ENCODE results near the gene TRPC4AP.

The TRPC4AP gene

DNA sequence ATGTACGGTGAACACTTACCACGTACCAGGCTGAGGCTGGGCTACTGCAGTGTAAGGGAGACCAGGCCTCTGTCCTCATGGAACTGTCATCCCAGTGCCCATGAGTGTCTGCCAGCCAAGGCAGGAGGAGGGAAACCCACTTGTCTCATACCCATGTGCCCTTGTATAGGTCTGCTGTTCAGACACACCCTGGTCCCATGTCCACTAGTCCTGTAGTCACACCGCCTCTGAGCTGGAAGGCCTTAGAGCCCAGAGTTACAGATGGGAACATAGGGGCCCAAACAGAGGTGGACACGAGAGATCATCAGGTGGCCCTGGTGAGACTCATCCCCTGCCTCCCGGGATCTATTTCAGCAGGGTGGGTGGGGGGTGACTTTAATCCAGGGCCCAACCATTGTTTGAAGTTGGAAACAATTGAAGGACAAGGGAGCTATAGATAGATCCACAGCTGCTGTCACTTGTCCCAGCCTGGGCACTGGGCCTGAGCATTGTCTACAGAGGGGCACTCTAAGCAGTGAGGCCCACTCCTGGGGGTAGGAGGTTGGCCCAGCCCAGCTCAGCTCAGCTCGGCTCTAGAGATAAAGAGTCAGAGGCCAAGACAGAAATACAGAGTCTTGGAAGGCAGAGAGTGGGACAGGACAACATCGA lies 122.3 kb downstream of the TRPC4AP start:
- no peak for DNase-seq (ENCODE audit: low read depth in 3 of 3)

DNA sequence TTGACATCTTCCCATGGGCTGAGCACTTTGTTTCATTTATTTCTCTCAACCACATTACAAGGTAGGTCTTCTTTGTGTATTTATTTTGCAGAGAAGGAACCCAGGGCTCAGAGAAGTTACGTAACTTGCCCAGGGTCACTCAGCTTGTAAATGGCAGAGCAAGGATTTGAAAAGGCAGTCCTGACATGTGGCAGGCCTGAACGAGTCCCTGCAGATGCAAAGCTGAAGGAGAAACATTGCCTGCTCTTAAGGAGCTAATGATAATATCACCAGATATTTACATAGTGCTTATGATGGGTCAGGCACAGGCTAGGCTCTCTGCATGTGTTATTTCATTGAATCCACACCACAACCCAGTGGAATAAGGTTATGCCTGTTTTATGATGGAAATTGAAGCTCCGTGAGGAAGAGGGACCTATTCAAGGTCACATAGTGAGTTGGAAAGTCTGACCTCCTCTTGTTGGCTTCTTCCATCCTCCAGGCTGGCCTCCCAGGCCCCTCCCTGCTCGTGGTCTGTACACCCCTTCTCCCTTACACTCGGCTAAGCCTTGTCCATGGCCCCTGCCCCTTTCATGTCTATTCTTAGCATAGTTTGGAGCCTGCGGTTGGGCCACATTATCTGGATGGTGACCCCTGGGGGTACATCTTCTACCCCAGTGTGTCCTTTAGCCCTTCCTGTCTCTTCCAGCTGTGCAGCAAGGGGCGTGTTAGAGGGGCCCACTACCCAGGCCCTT lies 124.4 kb downstream of the TRPC4AP start:
- no peak for DNase-seq (ENCODE audit: low read depth in 3 of 3)

DNA sequence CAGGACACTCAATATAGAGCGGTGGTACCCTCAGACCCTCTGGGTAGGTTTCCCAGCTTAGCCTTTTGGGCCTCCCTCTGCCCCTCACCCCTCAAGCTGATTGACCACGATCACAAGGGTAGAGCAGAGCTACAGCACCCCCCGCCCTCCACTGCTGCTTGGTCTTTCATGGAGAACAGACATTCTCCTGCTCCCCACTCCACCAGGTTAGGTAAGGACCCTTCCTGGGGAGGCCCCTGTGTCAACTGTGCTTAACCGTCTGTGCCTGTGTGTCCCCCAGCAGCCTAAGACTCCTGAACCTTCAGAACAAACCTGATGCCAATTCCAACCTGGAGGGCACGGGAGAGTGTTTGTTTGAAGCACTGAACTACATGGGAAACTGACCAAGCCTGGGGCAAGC lies 125.2 kb downstream of the TRPC4AP start:
- no peak for DNase-seq (ENCODE audit: low read depth in 3 of 3)

DNA sequence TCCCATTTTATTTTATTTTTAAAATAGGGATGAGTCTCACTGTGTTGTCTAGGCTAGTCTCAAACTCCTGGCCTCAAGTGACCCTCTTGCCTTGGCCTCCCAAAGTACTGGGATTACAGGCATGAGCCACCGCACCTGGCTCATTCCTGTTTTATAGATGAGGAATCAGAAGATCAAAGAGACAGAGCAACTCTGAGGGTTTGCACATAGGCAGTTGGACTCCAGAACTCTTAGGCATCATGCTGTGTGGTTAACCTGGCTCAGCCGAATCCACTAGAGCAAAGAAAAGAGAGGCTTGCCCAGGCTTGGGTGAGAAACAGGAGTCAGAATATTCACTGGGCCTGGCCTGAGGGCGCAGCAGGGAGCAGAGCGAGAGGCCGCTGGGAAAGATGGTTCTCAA lies 127.6 kb downstream of the TRPC4AP start:
- DNase-seq (ENCODE audit: low read depth in 3 of 3), result no peak

DNA sequence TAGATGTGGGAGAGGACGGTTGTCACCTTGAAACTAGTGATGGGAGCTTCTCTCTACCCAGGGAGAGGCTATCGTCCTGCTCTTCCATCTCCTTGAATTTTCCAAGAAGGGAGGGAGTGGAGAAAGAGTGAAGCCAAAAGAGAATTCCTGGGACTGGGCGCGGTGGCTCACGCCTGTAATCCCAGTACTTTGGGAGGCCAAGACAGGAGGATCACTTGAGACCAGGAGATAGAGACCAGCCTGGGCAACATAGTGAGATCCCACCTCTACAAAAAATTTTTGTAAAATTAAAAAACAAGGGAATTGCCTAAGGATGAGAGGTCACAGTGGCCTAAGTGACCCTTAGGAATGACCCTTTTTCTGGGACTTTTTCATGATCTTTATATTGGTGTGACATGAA lies 128.1 kb downstream of the TRPC4AP start:
- DNase-seq (ENCODE audit: low read depth in 3 of 3), result no peak

DNA sequence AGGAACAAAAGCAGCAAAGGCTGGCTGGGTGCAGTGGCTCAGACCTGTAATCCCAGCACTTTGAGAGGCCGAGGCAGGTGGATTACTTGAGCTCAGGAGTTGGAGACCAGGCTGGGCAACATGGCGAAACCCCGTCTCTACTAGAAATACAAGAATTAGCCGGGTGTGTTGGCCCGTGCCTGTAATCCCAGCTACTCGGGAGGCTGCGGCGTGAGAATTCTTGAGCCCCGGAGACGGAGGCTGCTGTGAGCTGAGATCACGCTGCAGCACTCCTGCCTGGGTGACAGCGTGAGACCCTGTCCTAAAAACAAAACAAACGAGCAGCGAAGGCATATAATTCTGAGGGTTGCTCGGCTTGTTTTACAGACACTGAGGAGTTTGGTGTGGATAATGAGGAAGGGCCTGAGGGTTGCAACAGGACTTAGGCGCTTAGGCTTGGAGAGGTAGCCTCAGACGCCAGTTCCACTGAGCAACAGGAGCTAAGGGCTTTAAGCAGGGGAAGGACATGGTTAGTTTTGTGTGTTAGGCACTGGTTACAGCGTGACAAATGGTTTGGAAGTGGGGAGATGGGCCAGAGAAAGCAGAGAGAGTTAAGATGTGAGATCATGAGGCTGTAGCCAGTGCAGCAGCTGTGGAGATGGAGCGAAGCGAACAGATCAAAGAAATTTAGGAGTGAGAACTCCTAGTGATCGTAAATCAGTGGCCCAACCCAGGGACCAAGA lies 135.7 kb downstream of the TRPC4AP start:
- no peak for DNase-seq (ENCODE audit: low read depth in 3 of 3)

DNA sequence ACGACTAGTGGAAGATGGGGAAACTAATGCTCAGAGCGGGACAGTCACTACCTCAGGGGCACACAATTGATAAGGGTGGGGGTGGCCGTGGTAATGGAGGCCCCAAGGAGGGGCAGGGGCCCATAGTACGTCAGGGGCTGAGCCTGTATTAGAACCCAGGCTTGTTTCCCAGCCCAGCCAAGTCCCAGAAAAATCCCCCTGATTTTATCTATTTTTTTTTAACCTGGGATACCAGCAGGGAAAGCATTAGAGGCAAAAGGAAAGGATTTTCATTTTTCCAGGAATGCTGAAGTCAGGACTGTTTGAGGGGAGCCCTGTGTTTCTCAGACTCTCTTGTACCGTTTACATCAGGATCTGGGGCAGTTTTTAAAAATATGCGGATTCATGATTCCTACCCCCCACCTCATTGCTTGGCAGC lies 136.6 kb downstream of the TRPC4AP start:
- no peak for DNase-seq (ENCODE audit: low read depth in 3 of 3)

DNA sequence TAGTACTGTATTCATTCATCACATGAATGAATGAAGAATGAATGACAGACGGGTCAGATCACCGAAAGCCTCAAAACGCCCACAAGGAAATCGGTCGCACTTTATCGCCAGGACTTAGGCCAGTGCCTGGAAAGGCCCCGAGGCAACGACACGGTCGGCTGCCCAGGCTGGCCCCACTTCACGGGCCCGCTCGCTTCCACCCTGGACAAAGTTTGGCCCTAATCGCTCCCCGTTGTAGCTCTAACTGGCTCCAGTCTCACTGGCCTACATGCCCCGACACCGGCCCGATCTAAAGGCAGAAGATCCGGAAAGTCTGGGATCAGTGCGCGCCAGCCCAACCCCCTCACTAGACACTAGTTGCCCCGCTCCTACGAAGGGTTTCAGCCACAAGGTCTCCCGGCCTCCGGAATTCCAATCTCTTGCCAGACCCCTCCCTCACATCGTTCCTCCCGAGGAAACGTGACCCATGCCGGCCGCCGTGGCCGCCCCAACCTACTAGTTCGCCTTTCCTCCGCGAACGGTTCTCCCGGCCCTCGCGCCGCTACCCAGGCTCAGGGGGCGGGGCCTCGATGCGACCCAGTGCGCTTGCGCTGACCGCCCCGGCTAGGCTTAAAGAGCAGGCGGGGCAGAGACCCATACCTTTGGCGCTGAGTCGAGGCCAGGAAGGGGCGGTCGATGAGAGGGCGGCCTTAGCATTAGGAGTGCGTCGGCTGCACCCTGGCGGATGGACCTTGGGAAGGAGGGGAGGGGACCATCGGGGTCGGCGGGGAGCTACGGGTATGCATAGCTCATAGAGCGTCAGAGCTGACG lies 137.2 kb downstream of the TRPC4AP start, which contains the start of the genes GSS and MYH7B:
GSS (minus strand) TSS at position 576 of the 810 bp plus-strand sequence. CDS start 3,954 bp downstream, outside the sequence.
MYH7B (plus strand) TSS at position 638 of the 810 bp plus-strand sequence. CDS start 22,138 bp downstream, outside the sequence.
- DNase-seq (ENCODE audit: low read depth in 3 of 3), result peak; percentile 95 to 98 (median 98)

DNA sequence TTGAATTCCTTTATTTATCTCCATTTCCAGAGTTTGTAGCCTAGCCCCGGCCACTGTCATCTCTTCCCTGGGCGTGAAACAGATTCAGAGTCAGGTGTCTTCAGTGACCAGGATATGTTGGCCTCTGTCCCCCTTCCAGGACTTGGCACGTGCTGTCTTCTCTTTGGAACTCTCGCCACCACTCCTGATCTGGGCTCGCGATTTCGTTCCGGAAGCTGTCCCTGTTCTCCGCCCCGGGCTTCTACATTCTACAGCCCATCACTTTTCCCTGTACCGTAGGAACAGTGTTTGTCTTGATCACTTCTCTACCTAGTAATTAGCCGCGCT lies 137.7 kb downstream of the TRPC4AP start:
- no peak for DNase-seq (ENCODE audit: low read depth in 3 of 3)

DNA sequence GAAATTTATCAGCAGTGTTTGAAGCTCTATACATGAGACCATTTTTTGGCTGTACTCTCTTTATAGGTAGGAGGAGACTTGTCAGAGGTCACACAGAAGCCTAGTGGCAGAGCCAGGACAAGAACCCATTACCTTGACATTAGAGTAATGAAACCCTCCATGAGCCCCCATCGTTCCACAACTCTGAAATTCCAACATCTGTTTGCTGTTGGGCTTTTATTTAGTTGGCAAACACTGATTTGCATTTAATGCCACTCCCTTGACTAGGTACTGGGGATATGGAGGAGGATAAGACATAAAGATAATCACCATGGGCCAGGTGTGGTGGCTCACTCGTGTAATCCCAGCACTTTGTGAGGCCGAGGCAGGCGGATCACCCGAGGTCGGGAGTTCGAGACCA lies 138.6 kb downstream of the TRPC4AP start:
- DNase-seq (ENCODE audit: low read depth in 3 of 3), result no peak

DNA sequence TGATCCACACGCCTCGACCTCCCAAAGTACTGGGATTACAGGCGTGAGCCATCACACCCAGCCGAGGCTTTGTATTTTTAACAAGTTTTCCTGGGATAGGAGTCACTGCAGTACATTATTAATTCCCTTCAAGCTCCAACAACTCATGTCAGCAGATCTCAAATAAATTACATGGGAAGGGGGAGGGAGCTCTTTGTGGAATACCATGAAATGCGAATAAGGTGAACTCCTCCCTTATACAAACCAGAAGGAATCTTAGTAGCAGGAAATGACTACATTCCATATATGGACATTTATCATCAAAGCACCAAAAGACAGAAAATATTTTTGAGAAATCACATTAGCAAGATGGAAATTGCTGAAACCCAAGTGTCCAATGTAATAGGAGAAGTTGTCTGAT lies 139.9 kb downstream of the TRPC4AP start:
- no peak for DNase-seq (ENCODE audit: low read depth in 3 of 3)

All from stimulated activated CD4-positive, alpha-beta T cell treated with anti-CD3 and anti-CD28 coated beads, TNF-alpha, amount 100 ng/mL, for 48 hours (primary cell).